Eye (tissue), 1 donor: ENCODE data around the gene DDX10.
A peak's percentile ranks its signal among the peaks of the same experiment; 100 is the strongest.

Source experiments
- DNase-seq: peaks from one replicate; pipeline ENCODE4 v3.0.0-alpha.2; 2015

DDX10 gene

DNA sequence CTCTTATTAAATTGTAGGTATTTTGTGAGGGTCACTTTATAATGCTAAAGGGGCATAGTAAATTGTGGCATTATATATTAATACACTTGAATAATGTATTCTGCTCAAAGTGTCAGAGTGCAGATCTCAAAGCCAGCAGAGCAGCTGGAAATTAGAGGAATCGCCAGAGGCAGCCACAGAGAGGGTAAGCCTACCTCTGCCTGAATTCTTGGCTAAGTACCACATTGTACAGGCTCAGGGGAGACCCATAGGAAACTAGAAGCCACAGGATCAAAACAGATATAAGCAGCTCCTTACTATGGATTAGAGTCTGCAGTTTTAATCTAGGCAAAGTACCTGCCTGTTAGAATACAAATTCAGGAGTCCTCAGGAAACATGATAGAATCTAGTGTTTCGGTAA, 249.3 kb downstream of the DDX10 start:
- DNase-seq, result peak; percentile 29

DNA sequence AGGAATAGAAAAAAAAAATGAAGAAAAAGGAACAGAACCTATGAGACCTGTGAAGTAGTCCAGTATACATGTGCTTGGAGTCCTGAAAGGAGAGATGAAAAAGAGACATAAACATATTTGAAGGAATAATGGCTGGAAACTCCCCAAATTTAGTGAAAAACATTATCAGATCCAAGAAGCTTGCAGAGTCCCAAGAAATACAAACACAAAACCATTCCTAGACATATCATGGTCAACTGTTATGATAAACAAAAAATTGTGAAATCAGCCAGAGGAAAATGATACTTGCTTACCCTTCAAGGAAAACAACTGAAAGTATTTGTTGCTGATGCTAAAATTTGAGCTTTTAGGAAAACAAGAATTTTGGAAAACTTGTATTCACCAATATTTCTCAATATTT, 250.1 kb downstream of the DDX10 start:
- DNase-seq, result no peak

DNA sequence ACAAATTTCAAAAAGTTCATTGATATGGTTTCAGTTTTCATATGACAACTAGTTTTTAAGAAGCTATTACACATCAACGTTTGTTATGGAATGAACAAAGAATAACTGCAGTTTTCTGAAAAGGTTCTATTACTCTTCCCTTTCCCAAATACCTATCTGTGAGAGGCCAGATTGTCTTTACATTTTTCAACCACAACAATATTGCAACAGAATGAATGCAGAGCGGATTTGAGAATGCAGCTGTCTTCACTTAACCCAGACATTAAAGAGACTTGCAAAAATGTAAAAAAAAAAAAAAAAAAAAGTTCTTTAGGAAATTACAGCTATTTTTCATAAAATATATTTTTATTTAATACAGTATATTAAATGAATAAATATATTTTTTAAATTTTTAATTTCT, 250.8 kb downstream of the DDX10 start:
- DNase-seq, result no peak

DNA sequence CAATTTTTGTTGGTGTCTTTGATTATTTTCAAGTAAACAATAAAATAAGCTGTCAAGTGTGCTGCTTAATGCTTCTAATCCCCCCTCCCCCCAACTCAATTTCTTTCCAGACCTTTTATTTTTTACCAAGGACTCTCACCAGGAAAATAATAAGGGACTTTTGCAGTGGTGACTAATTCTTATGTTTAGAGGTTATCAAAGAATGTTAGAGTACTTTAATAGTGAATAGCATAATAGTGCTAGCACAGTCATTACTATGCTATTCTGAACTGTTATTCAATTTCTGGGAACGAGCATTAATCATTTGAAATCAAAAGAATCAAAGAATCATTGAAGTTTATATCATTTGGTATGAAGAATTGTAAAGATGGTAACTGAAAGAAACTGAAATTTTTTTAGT, 251.4 kb downstream of the DDX10 start:
- no peak for DNase-seq

DNA sequence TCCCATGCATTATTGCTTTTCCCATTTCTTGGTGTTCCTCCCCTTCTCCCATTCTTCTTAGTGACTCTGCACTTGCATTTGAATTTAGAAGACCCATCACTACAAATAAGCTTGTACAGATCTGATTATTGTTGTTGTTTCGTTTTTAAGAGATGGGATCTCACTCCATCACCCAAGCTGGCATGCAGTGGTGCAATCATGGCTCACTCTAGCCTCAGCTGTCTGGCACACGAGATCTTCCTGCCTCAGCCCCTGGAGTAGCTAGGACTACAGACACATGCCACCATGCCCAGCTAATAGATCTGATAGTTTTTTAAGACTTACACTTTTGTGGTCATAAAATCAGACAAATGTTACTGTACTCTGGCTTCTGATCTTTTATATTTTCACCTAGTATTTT, 252.1 kb downstream of the DDX10 start:
- DNase-seq, result no peak

DNA sequence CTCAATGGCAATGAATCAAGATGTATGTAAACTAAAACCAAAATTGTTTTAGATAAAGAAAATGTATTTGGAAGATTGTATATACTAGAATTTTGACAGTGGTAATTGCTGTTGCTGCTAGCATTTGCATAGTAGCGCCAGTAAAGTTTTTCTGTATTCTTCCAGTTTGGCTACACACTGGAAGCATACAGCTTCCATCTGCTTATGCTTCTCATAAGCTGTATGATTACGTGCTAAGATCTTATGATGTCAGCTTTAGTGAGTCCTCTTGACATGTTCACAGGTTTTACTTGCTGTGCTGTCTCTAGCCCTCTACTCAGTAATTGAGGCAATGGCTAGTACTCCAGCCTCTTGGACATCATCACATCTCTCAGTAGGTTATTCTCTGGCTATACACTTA, 256.3 kb downstream of the DDX10 start:
- DNase-seq, result no peak

DNA sequence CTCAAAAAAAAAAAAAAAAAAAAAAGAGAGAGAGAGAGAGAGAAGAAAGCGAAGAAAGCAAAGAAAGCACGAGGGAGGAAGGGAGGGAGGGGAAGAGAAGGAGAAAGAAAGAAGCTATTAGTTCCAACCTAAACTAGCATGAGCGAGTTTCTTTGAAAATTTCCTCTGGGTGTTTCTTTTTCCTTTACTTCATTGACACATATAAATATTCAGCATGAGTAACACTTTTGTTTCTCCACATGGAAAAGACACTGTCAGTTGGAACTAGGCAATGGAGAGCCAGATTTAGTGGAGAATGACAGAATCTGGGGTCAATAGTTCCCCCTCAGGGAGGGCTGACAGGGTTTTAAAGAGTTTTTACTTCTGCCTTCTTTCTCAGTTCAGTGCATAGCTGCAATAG, 257.4 kb downstream of the DDX10 start:
- no peak for DNase-seq

DNA sequence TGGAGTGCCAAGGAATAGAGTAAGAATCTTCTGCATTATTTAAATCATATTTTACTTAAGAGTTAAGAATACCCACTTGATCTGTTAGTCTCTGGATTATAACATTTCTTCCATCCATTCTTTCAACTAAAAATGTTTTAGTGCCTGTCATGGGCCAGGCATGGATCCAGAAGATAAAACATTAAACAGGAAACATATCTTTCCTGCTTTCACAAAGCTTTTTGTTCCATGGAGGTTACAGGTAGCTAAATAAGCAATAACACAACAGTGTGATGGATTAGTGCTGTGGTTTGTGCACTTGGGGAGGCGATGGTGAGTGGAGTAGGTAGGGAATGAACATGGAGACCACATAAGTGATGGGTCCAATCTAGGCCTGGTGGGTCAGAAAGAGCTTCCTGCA, 258.5 kb downstream of the DDX10 start:
- no peak for DNase-seq

DNA sequence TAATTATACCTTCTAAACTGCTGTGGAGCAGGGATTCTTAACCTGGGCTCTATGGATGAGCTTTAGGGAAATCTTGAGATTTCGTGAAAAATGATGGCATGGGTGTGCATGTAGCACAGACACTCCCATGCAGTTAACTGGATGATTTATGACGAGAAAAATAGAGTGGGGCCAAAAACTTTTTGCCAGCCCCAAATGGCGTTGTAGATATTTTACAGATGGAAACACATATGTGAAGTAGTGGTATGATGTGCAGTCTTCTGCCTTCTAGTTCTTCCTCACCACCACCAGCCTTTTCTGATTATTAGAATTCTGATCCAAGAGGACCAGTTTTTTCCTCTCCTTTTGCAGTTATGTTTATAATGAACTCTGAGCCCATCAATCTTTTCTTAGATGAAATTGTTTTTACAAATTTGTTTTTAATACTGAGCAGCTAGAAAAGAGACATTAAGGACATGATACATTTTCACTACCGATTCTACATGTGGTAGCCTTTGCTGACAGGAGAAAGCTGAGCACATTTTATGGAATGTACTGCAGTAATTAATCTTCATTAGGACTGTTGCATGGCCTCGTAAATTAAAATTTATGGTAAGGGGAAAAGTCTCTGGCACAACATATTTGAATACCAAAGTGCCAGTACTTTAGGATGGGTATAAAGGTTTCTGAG, 261.4 kb downstream of the DDX10 start:
- DNase-seq, result no peak

DNA sequence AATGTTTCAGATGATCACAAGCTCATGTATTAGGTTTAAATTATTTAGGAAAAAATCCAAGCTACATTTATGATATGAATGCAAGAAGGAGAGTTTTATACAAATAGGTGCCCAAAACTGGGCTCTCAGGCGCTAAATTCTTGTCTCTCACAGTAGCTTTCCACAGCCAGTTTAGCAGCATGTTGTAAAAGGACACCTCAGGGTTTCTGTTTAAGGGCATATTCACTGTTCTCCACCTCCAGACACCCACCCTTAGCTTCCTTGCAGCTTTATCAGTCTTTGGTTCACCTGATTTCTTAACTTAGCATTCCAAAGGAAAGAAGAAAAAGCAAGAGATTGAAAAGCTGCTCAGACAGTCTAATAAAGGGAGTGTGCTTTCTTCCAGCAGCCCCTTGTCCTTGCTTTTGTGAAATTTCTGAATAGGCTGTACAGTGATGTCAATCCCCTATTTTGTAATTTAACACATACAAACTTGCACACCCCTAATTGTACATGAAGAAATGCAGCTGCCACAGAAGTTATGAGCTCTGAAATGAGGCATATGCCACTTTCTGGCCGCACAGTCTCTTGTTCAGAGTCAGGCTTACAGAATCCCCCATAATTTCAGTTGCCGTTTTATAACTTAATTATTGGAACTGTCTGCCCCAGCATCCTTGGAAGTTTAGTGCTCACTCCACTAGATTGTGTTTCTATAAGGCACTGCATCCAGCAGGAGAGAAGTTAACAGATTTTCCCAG, 262.1 kb downstream of the DDX10 start:
- no peak for DNase-seq

DNA sequence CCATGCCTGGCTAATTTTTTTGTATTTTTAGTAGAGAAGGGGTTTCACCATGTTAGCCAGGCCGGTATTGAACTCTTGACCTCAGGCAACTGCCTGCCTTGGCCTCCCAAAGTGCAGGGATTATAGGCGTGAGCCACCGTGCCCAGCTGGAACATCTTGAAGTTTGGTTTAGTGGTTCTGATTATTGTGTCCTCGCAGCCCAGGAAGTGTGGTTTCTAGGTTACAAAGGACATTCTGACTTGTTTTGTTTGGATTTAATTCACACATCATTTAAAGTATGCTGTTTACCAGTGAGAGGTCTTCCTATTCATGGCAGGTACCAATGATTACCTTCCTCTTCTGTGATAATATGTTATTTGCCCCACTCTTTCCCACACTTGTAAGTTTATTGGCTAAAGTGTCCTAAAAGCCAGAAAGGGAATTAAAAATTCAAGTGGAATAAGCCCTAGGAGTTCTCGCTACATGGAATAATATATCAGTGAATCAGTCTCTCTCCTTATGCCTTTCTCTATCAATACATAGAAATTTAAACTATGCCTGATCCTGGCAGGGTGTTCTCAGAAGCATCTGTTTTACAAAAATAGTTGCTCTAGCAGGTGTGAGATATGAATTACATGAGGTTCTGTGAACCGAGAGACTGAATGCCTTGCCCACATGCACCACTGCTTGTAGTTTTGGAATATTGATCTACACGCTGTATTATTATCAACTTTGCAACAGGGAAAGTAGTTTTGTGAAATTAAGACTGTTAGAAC, 263.1 kb downstream of the DDX10 start:
- no peak for DNase-seq

DNA sequence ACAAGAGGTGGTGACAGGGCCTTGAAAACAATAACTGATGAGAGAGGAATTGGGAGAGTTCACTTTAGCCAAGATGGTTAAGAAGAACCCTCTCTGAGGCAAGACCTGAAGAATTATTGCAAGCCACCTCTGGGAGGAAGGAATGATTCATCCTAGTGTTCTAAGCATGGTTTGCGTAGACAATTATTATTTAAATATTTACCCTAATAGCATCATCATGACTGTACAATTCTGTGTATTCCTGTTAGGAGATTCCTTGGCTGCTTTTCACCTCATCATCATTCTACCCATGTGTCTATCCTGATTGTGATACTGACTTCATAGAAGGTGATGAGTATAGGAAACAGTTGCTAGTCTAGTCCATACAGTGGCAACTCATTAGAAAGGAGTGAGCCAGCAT, 264.4 kb downstream of the DDX10 start:
- no peak for DNase-seq

DNA sequence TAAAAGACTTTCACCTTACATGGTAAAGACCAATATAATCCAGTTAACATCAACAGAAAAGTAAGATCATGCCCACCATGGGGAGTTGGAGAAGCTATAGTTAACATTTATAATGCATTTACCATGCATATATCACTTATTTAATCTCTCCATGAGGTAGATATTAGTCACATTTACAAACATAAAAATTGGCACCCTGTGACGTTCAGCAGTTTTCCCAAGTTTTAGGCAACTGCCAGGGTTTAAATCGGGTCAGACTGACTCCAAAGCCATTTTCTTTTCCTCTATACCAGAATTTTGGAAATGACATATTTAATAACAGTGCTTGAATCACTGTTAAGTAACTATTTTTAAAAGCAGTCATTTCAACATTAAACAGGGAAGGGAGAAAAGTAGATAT, 266.3 kb downstream of the DDX10 start:
- no peak for DNase-seq

DNA sequence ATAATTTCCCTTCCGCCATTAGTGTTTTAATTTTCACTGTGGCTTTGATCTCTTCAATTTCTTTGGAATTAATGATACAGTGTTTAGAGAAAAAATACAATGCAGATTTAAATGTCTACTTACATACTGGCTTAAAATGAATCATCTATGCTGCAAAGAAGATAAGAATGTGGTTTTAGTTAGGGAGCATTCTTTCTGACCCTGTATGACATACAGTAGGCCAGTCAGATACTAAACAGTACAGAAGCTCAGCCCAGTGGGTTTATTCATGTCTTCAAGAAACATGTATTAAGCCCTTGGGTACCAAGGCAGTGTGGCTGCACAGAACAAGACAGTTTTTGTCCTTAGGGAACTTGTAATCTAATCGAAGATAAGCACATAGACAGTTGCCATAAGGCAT, 268.8 kb downstream of the DDX10 start:
- DNase-seq, result no peak

DNA sequence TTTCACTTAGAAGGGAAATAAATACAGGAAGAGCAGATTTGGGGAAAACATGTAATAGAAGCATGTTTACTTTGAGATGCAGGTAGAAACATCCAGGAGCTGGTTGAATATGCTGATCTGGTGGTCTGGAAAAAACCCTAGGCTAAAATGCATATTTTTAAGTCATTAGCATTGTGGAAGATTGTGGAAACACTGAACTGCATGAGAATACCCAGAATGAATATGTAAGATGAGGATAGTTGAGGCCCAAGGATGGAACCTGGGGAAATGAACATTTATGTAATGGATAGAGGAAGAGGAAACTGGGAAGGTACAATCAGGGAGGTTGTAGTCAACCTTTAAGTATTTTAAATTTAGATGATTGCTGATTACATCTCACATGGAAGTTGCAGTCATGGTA, 269.4 kb downstream of the DDX10 start:
- DNase-seq, result no peak

DNA sequence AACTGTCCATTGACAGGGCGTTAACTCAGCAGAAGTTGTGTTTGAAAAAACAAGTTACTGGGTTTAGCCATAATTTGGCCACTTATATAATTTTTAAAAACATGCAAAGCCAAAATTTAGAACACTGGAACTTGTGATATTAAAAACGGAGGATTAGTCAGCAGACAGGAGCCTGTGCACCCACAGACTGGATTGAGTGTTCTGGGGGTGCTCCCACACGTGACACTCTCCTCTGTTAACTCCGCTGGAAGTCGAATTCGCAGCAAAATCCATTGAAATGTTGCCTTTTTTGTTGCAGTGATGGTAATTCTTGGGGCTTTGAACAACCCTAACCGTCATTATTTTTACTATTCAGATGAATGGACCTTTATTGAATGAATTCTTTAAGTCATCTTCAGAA, 269.8 kb downstream of the DDX10 start:
- DNase-seq, result no peak

DNA sequence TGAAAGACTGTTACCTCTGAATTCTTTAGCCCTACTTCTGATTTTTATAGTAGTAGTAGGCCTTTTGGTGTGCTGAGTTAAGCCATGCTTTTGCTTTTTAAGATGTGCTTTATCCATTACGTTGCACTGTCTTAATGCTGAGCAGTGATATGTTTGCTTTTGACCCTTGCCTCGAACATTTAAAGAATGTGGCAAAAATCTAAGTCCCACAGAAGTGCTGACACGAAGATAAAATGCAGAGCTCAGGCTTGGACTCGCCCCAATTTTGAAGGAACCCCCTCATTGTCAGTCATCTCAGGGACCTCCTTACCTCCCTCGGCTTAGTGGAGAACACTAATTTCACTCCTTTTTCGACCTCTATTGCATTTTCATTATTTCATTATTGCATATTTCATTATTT, 272.9 kb downstream of the DDX10 start:
- no peak for DNase-seq

DNA sequence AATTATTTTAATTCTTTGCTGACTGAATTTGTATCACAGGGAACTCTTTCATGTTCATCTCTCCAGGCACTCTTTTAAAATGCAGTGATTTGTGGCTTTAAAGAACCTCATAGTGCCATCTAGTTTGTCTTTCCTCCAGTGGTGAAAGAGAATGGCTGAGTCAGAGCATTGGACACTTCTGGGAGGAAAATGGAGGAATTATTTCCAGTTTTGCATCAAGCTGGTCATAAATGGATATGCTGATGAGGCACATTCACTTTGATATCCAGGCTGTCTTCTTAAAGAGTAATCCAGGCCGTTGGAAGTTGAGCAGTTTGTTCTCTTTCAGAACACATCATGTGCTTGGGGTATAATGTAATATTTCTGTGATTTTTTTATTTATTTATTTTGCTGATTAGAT, 273.7 kb downstream of the DDX10 start:
- no peak for DNase-seq

DNA sequence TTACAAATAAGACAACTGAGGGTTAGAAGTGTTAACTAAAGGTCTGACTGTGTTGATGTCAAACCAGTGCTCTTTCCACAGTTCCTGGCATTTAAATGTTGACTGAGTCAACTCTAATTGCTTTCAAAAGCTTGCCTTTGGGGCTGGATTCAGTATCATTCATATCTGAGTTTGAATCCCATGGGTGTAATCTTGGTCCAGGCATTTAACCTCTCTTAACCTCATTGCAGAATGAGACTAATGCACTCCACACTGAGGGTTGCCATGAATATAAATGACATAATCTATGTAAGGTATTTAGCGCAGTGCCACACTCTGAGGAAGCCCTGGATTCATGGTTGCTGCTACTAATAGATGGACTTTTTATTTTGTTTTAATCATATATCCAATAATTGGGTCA, 274.3 kb downstream of the DDX10 start:
- no peak for DNase-seq

DNA sequence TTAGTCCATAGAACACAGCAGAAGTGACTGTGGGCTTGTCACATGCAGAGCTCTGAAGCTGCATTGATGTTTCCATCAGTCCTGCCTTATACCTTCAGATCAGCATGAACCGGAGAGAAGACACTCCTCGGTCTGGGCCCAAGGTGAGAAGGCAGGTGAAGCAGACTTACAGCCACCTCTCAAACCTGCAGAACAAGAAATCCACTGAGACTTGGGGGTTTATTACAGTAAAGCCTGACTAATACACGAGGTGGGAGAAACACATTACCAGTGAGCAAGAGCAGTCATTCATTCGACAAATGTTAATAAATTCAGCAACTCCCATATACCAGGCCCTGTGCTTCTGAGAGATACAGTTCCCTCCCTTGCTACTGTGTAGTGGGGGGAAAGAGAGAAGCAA, 279.0 kb downstream of the DDX10 start:
- no peak for DNase-seq

DNA sequence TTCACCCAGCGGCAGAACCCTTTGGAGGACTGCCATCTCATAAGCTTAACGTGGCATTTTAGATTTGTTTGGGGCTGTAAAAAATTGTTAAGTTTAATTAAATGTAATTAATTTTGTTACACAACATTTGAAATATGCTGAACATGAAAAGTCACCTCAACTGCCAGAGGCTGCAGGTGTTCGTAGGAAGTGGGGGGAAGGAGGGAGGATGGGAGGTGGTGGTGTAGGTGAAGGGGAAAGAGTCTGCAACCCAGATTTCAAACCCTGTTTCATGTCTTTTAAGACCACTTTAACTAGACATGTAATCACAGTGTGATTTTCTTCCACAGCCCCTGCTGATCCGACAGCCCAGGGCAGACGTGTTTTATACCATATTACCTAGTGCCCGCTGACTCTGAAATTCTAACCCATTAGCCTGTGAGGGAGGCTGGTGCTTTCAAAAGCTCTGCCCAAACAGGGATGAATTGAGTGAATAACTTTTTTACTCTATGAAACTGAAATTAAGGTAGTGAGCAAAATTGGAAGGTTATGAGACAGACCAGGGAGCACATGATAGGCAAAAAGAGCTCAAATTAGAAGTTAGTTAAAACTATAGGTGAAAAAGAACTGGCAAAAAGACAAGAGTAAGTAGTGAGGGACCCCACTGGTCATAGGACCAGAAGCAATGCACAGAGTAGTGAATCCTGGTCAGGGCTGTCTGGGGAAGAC, 279.8 kb downstream of the DDX10 start:
- DNase-seq, result no peak

DNA sequence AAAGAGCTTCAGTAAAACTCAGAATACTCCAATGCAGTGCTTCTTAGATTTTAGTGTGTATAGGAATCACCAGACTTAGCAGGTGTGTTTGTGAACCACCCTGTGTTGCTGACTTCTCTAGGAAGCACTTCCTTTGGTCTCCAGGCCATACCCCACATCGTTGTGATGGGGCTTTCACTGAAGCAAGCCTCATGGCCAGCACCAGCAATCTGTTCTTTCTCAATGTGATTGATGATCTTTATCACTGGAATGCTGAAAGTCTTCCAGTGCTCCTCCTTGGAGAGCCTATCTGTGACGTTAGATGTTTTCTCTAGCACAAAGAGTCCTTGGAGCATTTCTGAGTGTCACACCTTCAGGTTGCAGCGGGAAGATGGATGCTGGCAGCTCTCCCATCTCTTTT, 280.5 kb downstream of the DDX10 start:
- DNase-seq, result no peak
